BE2C (cell line): ENCODE results near the gene IL22RA1.

Source experiments
- DNase-seq: peaks from one replicate; pipeline ENCODE4 v3.0.0-alpha.2; 2020
- H3K27me3 ChIP-seq: fragments of 250-450 bp; sonication (Bioruptor Pico); 2 replicates; pipeline ENCODE4 v1.5.1; 2020; ENCODE audit warnings: mild to moderate bottlenecking
- H3K36me3 ChIP-seq: fragments of 250-450 bp; sonication (Bioruptor Pico); 2 replicates; pipeline ENCODE4 v1.5.1; 2020; ENCODE audit warnings: mild to moderate bottlenecking
- H3K4me1 ChIP-seq: fragments of 250-450 bp; sonication (Bioruptor Pico); 2 replicates; pipeline ENCODE4 v1.5.1; 2020
- H3K4me3 ChIP-seq: 2 replicates; pipeline ENCODE4 v1.5.1; 2011; ENCODE audit warnings: low read depth, low read length
- H3K9me3 ChIP-seq: fragments of 250-450 bp; sonication (Bioruptor Pico); 2 replicates; pipeline ENCODE4 v1.5.1; 2020
- CTCF ChIP-seq: IDR thresholded peaks from 2 replicates; pipeline ENCODE4 v1.5.1; 2012; ENCODE audit warnings: mild to moderate bottlenecking, low read depth, low read length

IL22RA1 gene

GRCh38 chr1:24139222-24139489 lies 3.8 kb downstream of the IL22RA1 start:
- no peaks in the 10 kb centered on the region for H3K4me1 ChIP-seq
- no peaks in the 10 kb centered on the region for H3K9me3 ChIP-seq
- no peaks in the 10 kb centered on the region for H3K36me3 ChIP-seq
- no peak for TF ChIP-seq CTCF
- no peaks in the 10 kb centered on the region for H3K27me3 ChIP-seq
- H3K4me3 ChIP-seq = no peak overlapping the region
- no peak for DNase-seq

DNA sequence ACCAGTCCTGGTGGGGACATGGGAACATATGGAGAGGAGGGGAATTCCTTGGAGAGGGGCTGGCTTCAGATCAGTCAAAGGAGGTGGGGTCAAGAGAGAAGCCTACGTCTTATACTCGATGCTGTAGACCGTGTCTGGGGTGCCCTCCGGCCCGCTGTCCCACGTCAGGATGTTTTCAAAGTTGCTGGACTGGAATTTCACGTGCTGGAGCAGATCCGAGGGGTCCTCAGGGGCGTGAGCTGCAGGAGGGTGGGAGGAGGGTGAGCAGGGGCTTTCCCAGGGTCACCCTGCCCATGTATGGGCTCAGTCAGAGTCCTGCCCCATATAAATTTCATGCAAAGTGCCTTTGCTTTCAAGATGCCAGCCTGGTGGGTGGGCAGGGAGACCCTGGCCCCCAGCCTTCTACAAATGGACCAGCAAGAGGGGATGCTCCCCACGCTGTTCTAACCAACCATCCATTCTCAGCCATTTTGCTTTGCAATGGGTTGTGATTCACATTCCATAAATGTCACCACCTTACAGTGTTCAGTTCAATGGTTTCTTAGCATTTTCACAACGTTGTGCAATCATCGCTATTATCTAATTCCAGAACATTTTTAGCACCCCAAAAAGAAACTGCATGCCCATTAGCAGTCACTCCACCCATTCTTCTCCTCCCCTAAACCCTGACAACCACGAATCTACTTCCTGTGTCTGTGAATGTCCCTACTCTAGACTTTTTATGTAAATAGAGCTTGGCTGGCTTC lies 4.3 kb downstream of the IL22RA1 start:
- H3K4me3 ChIP-seq = no peak overlapping the region
- DNase-seq = no peak
- no peak for TF ChIP-seq CTCF
- no peaks in the 10 kb centered on the region for H3K27me3 ChIP-seq
- no peaks in the 10 kb centered on the region for H3K4me1 ChIP-seq
- H3K36me3 ChIP-seq = no peaks in the 10 kb centered on the region
- no peaks in the 10 kb centered on the region for H3K9me3 ChIP-seq

GRCh38 chr1:24136956-24137539 lies 5.9 kb downstream of the IL22RA1 start:
- no peak overlapping the region for H3K4me3 ChIP-seq
- no peaks in the 10 kb centered on the region for H3K36me3 ChIP-seq
- H3K4me1 ChIP-seq = no peaks in the 10 kb centered on the region
- no peak for TF ChIP-seq CTCF
- no peaks in the 10 kb centered on the region for H3K9me3 ChIP-seq
- no peak for DNase-seq
- H3K27me3 ChIP-seq = no peaks in the 10 kb centered on the region

- Histone ChIP-seq H3K27me3 (no peaks in the 10 kb centered on the region), H3K4me3 (no peak overlapping the region), H3K36me3 (no peaks in the 10 kb centered on the region), H3K9me3 (no peaks in the 10 kb centered on the region), H3K4me1 (no peaks in the 10 kb centered on the region)
- DNase-seq = no peak
- no peak for TF ChIP-seq CTCF
Observed at GRCh38 chr1:24134376-24134775, 8.6 kb downstream of the IL22RA1 start.

GRCh38 chr1:24133819-24134218 lies 9.1 kb downstream of the IL22RA1 start:
- H3K36me3 ChIP-seq = no peaks in the 10 kb centered on the region
- no peaks in the 10 kb centered on the region for H3K27me3 ChIP-seq
- H3K9me3 ChIP-seq = no peaks in the 10 kb centered on the region
- TF ChIP-seq CTCF = no peak
- no peak overlapping the region for H3K4me3 ChIP-seq
- H3K4me1 ChIP-seq = no peaks in the 10 kb centered on the region
- no peak for DNase-seq

DNA sequence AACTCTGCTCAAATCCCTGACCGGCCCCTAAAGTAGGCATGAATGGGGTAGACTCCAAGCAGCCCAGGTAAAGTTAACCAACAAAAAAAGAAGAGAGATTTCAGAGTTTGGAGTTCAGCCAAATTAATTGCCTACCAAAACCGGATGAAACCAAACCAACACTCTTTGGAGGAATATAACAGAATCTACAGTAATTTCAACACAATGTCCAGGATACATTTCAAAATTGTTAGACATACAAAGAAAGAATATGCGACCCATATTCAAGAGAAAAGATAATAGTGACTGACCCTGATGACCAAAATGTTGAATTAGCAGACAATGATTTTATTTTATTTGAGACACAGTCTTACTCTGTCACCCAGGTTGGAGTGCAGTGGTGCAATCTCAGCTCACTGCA lies 12.6 kb downstream of the IL22RA1 start:
- no peak for DNase-seq
- Histone ChIP-seq H3K4me1 (no peaks in the 10 kb centered on the region), H3K9me3 (no peaks in the 10 kb centered on the region), H3K27me3 (no peaks in the 10 kb centered on the region), H3K36me3 (no peaks in the 10 kb centered on the region), H3K4me3 (no peak overlapping the region)
- no peak for TF ChIP-seq CTCF
